HCT116 (cell line): ENCODE data around the gene THBD. TPM values are rescaled to one million over a fixed set of nuclear protein-coding genes. Genes with fewer than 3 reads are reported as not detected.

Experiments used
- ATAC-seq: fragments of 200-7000 bp; cut with Tn5 transposase; 2 replicates; pipeline ENCODE4 v1.9.1; 2020; ENCODE audit warnings: mild to moderate bottlenecking, moderate library complexity
- BruUV-seq: library from RNA; stranded (reverse); fragments of 400-500 nt; replicated peaks from 2 replicates; lab custom pipeline; 2021; lab: Mats Ljungman, UMichigan
- CTCF ChIA-PET: fragments of 300-600 bp; sonication (Branson Sonifier 250); formaldehyde crosslinking; loops from one replicate; lab custom pipeline; 2021; ENCODE audit warnings: antibody characterized with exemption; lab: Charles Lee
- POLR2A ChIA-PET: fragments of 300-600, 350-600 bp; sonication (Branson Sonifier 250); formaldehyde crosslinking; loops from one replicate; lab custom pipeline; 2021; ENCODE audit warnings: antibody characterized with exemption; lab: Charles Lee
- RAD21 ChIA-PET, 2 experiments: fragments of 300-600 bp; sonication (Branson Sonifier 250); formaldehyde crosslinking; loops; one replicate each; lab custom pipeline; 2023; ENCODE audit warnings: low total read pairs in 2 of 2; ENCODE audit not compliant: uncharacterized antibody in 2 of 2, unreplicated experiment in 2 of 2, low non-redundant PET in 1 of 2; lab: Charles Lee
- DNase-seq: peaks from one replicate; pipeline ENCODE4 v3.0.0-alpha.2; 2010; ENCODE audit warnings: low read depth, low spot score
- H2AFZ ChIP-seq: fragments of 200-600 bp; shearing (Covaris generic), sonication (generic); 2 replicates; pipeline ENCODE4 v1.6.1; 2017; ENCODE audit warnings: low read depth, mixed run types, mixed read lengths, antibody characterized with exemption, low read length; ENCODE audit not compliant: poor library complexity, severe bottlenecking
- H3K27ac ChIP-seq: 2 replicates; pipeline ENCODE4 v1.5.1; 2012; ENCODE audit warnings: low read depth, low read length
- H3K27me3 ChIP-seq: fragments of 200-600 bp; sonication (generic); 2 replicates; pipeline ENCODE4 v1.6.1; 2016; ENCODE audit warnings: mixed run types, low read length, mixed read lengths; ENCODE audit not compliant: insufficient read depth
- H3K36me3 ChIP-seq, 2 experiments: fragments of 200-500 bp in 1 of 2; fragments of 200-600 bp in 1 of 2; sonication (Bioruptor generic) in 1 of 2; sonication (generic) in 1 of 2; 2 replicates each; pipeline versions ENCODE4 v1.5.1 to v1.6.1; 2014 to 2016; ENCODE audit warnings: low read length in 2 of 2, inconsistent platforms in 1 of 2, mixed read lengths in 1 of 2, mixed run types in 1 of 2; ENCODE audit not compliant: insufficient read depth in 2 of 2, control insufficient read depth in 1 of 2
- H3K4me1 ChIP-seq, 2 experiments: fragments of 200-600 bp in 1 of 2; sonication (generic) in 1 of 2; 2 replicates each; pipeline versions ENCODE4 v1.5.1 to v1.6.1; 2012 to 2017; ENCODE audit warnings: low read length in 2 of 2, inconsistent platforms in 1 of 2, mild to moderate bottlenecking in 1 of 2, mixed read lengths in 1 of 2, mixed run types in 1 of 2, moderate library complexity in 1 of 2; ENCODE audit not compliant: insufficient read depth in 2 of 2, control insufficient read depth in 1 of 2
- H3K4me2 ChIP-seq: fragments of 200-600 bp; sonication (generic); 2 replicates; pipeline ENCODE4 v1.6.1; 2017; ENCODE audit warnings: mixed run types, low read length, mixed read lengths
- H3K4me3 ChIP-seq, 2 experiments: fragments of 200-600 bp in 1 of 2; sonication (generic) in 1 of 2; replicated peaks in 1 of 2; 2 replicates each; pipeline ENCODE4 v1.5.1; 2011 to 2016; ENCODE audit warnings: low read length in 2 of 2, control low read depth in 1 of 2, low read depth in 1 of 2, mild to moderate bottlenecking in 1 of 2, mixed read lengths in 1 of 2, mixed run types in 1 of 2
- H3K79me2 ChIP-seq: fragments of 200-600 bp; sonication (generic); 2 replicates; pipeline ENCODE4 v1.6.1; 2017; ENCODE audit warnings: mild to moderate bottlenecking, mixed run types, low read length, moderate library complexity, mixed read lengths; ENCODE audit not compliant: insufficient read depth
- H3K9ac ChIP-seq: fragments of 200-600 bp; sonication (generic); 2 replicates; pipeline ENCODE4 v1.6.1; 2016; ENCODE audit warnings: low read length, mixed read lengths
- H3K9me2 ChIP-seq: fragments of 200-600 bp; sonication (generic), shearing (Covaris generic); 2 replicates; pipeline ENCODE4 v1.6.1; 2017; ENCODE audit warnings: mixed run types, mild to moderate bottlenecking, moderate library complexity; ENCODE audit not compliant: insufficient read depth
- H3K9me3 ChIP-seq, 2 experiments: fragments of 200-500 bp in 1 of 2; fragments of 200-600 bp in 1 of 2; sonication (Bioruptor generic) in 1 of 2; sonication (generic) in 1 of 2; 2 replicates each; pipeline ENCODE4 v1.6.1; 2014 to 2017; ENCODE audit warnings: low read length in 2 of 2, mixed read lengths in 2 of 2, inconsistent platforms in 1 of 2, low read depth in 1 of 2, mild to moderate bottlenecking in 1 of 2, mixed run types in 1 of 2, moderate library complexity in 1 of 2; ENCODE audit not compliant: control insufficient read depth in 1 of 2, insufficient read depth in 1 of 2
- H4K20me1 ChIP-seq: fragments of 200-600 bp; sonication (generic), shearing (Covaris generic); 2 replicates; pipeline ENCODE4 v1.6.1; 2017; ENCODE audit warnings: mixed run types, mild to moderate bottlenecking, moderate library complexity; ENCODE audit not compliant: insufficient read depth
- CBX3 ChIP-seq: IDR thresholded peaks from 2 replicates; pipeline ENCODE4 v1.6.1; 2012; ENCODE audit warnings: low read depth
- CEBPB ChIP-seq: IDR thresholded peaks from 2 replicates; pipeline ENCODE4 v1.6.1; 2012; ENCODE audit warnings: low read depth
- CTCF ChIP-seq, 3 experiments: fragments of 200-600 bp in 1 of 3; sonication (generic) in 1 of 3; IDR thresholded peaks in 2 of 3; conservative IDR thresholded peaks in 1 of 3; 2 replicates each; pipeline ENCODE4 v1.5.1; 2012 to 2017; ENCODE audit warnings: low read depth in 2 of 3, low read length in 2 of 3, antibody characterized with exemption in 1 of 3, borderline replicate concordance in 1 of 3, control low read depth in 1 of 3, mild to moderate bottlenecking in 1 of 3, mixed read lengths in 1 of 3, mixed run types in 1 of 3, moderate library complexity in 1 of 3; ENCODE audit not compliant: insufficient read depth in 1 of 3
- EGR1 ChIP-seq: IDR thresholded peaks from 2 replicates; pipeline ENCODE4 v1.6.1; 2012; ENCODE audit warnings: low read depth
- ELF1 ChIP-seq: IDR thresholded peaks from 2 replicates; pipeline ENCODE4 v1.6.1; 2012; ENCODE audit warnings: low read depth, borderline replicate concordance
- EZH2 ChIP-seq: fragments of 200-600 bp; sonication (generic); IDR thresholded peaks from 2 replicates; pipeline ENCODE4 v1.6.1; 2017; ENCODE audit warnings: antibody characterized with exemption, mixed run types
- FOSL1 ChIP-seq: IDR thresholded peaks from 2 replicates; pipeline ENCODE4 v1.6.1; 2012; ENCODE audit warnings: low read depth
- JUND ChIP-seq: IDR thresholded peaks from 2 replicates; pipeline ENCODE4 v1.6.1; 2012
- POLR2AphosphoS5 ChIP-seq: IDR thresholded peaks from 2 replicates; pipeline ENCODE4 v1.6.1; 2011; ENCODE audit warnings: mild to moderate bottlenecking, low read depth, low read length, moderate library complexity
- RAD21 ChIP-seq: IDR thresholded peaks from 2 replicates; pipeline ENCODE4 v1.6.1; 2012; ENCODE audit warnings: low read depth, mild to moderate bottlenecking
- SIN3A ChIP-seq: IDR thresholded peaks from 2 replicates; pipeline ENCODE4 v1.6.1; 2012; ENCODE audit warnings: low read depth
- SP1 ChIP-seq: IDR thresholded peaks from 2 replicates; pipeline ENCODE4 v1.6.1; 2012; ENCODE audit warnings: low read depth
- SRF ChIP-seq: IDR thresholded peaks from 2 replicates; pipeline ENCODE4 v1.6.1; 2012; ENCODE audit warnings: low read depth
- ZBTB33 ChIP-seq: IDR thresholded peaks from 2 replicates; pipeline ENCODE4 v1.6.1; 2011; ENCODE audit warnings: mild to moderate bottlenecking, low read length, moderate library complexity; ENCODE audit not compliant: insufficient replicate concordance; ENCODE audit errors: extremely low read depth
- ZFX ChIP-seq: fragments of 450-650 bp; IDR thresholded peaks from 2 replicates; pipeline ENCODE4 v1.6.1; 2017
- ZNF274 ChIP-seq: fragments of 200-500 bp; sonication (Bioruptor generic); IDR thresholded peaks from 2 replicates; pipeline ENCODE4 v1.6.1; 2014; ENCODE audit warnings: mild to moderate bottlenecking, low read depth, low read length, inconsistent platforms
- intact Hi-C: fragments of 100-400 bp; cut with micrococcal nuclease; formaldehyde crosslinking; loops from 2 replicates; pipeline ENCODE4 v1.10.0; 2022
- total RNA-seq: library from RNA; stranded (reverse); gene quantifications from one replicate; pipeline ENCODE4 v1.2.1, GENCODE V29; 2021; ENCODE audit not compliant: unreplicated experiment

Gene THBD
- total RNA-seq, 1 experiment from 2014 or later = 0.39 TPM

- H3K4me2 ChIP-seq = no peak overlapping the region
- ATAC-seq (no peak), DNase-seq (no peak)
- no peaks in the 10 kb centered on the region for H3K36me3 ChIP-seq
- TF ChIP-seq ZBTB33 (no peak), SIN3A (no peak), CTCF (IDR thresholded peaks at IDR 0.05 in 2 of 3, conservative IDR thresholded peaks at IDR 0.05 in 1 of 3; ENCODE audit: borderline replicate concordance in 1 of 3, insufficient read depth in 1 of 3, low read depth in 2 of 3, low read length in 2 of 3) (no peak), JUND (no peak), SP1 (no peak)
- H3K4me1 ChIP-seq = no peaks in the 10 kb centered on the region
- POLR2A ChIA-PET = no interaction called here
- no TSS peak for BruUV-seq
- CTCF ChIA-PET = interaction anchor here (1.4 kb wide), 1 partner anchor 17 kb away, joined by 4 read pairs; no protein-coding TSS in a partner anchor
- no peak overlapping the region for H3K9ac ChIP-seq
- no peaks in the 10 kb centered on the region for H3K9me3 ChIP-seq
- no peaks in the 10 kb centered on the region for H3K27me3 ChIP-seq
- intact Hi-C loops = no loop called here
- no peaks in the 10 kb centered on the region for H3K9me2 ChIP-seq
- H2AFZ ChIP-seq = no peak overlapping the region
- RAD21 ChIA-PET = no interaction called here
- no peak overlapping the region for H3K4me3 ChIP-seq
- no peaks in the 10 kb centered on the region for H4K20me1 ChIP-seq
- H3K79me2 ChIP-seq = no peaks in the 10 kb centered on the region
- H3K27ac ChIP-seq = no peak overlapping the region
These were observed 18.8 kb upstream of the THBD start for GRCh38 chr20:23068283-23068682.

- Histone ChIP-seq H3K9ac (no peak overlapping the region), H3K9me2 (no peaks in the 10 kb centered on the region), H4K20me1 (no peaks in the 10 kb centered on the region), H3K4me3 (no peak overlapping the region), H3K9me3 (no peaks in the 10 kb centered on the region), H2AFZ (no peak overlapping the region), H3K4me2 (no peak overlapping the region), H3K27ac (no peak overlapping the region), H3K4me1 (no peaks in the 10 kb centered on the region; a peak in 1 of 4 replicates), H3K27me3 (no peaks in the 10 kb centered on the region), H3K36me3 (no peaks in the 10 kb centered on the region), H3K79me2 (no peaks in the 10 kb centered on the region)
- no peak for ATAC-seq
- ChIA-PET POLR2A (no interaction called here), RAD21 (no interaction called here), CTCF (interaction anchor here (1.5 kb wide), 1 partner anchor 168 kb away, joined by 5 read pairs; no protein-coding TSS in a partner anchor)
- intact Hi-C loops = no loop called here
- BruUV-seq = no TSS peak
- DNase-seq = no peak
- TF ChIP-seq SRF (no peak), EZH2 (no peak), ZFX (no peak), CEBPB (no peak), JUND (no peak), CBX3 (no peak), EGR1 (no peak), FOSL1 (no peak), ELF1 (no peak), POLR2AphosphoS5 (no peak), ZBTB33 (no peak), RAD21 (no peak), ZNF274 (no peak)
These were observed 17.3 kb upstream of the THBD start for GRCh38 chr20:23066772-23067171.
